BE2C (cell line): ENCODE results near the gene F2.

Experiments
- DNase-seq: peaks from one replicate; pipeline ENCODE4 v3.0.0-alpha.2; 2020
- H3K27me3 ChIP-seq: fragments of 250-450 bp; sonication (Bioruptor Pico); 2 replicates; pipeline ENCODE4 v1.5.1; 2020; ENCODE audit warnings: mild to moderate bottlenecking
- H3K36me3 ChIP-seq: fragments of 250-450 bp; sonication (Bioruptor Pico); 2 replicates; pipeline ENCODE4 v1.5.1; 2020; ENCODE audit warnings: mild to moderate bottlenecking
- H3K4me1 ChIP-seq: fragments of 250-450 bp; sonication (Bioruptor Pico); 2 replicates; pipeline ENCODE4 v1.5.1; 2020
- H3K4me3 ChIP-seq: 2 replicates; pipeline ENCODE4 v1.5.1; 2011; ENCODE audit warnings: low read depth, low read length
- H3K9me3 ChIP-seq: fragments of 250-450 bp; sonication (Bioruptor Pico); 2 replicates; pipeline ENCODE4 v1.5.1; 2020
- CTCF ChIP-seq: IDR thresholded peaks from 2 replicates; pipeline ENCODE4 v1.5.1; 2012; ENCODE audit warnings: mild to moderate bottlenecking, low read depth, low read length

F2 gene

GRCh38 chr11:46747150-46747549, 28.1 kb downstream of the F2 start:
- no peaks in the 10 kb centered on the region for H3K4me1 ChIP-seq
- DNase-seq = no peak
- TF ChIP-seq CTCF = no peak
- peaks cover 56% of the 10 kb centered on the region for H3K36me3 ChIP-seq
- no peak overlapping the region for H3K4me3 ChIP-seq
- H3K9me3 ChIP-seq = no peaks in the 10 kb centered on the region
- H3K27me3 ChIP-seq = no peaks in the 10 kb centered on the region

- TF ChIP-seq CTCF = no peak
- Histone ChIP-seq H3K4me3 (no peak overlapping the region), H3K36me3 (peaks cover 59% of the 10 kb centered on the region), H3K4me1 (no peaks in the 10 kb centered on the region), H3K9me3 (no peaks in the 10 kb centered on the region), H3K27me3 (no peaks in the 10 kb centered on the region)
- DNase-seq = no peak
Observed at GRCh38 chr11:46755962-46756361, 36.9 kb downstream of the F2 start.

GRCh38 chr11:46759196-46759595, 40.2 kb downstream of the F2 start:
- DNase-seq = no peak
- H3K36me3 ChIP-seq = peaks cover 57% of the 10 kb centered on the region
- H3K9me3 ChIP-seq = no peaks in the 10 kb centered on the region
- H3K4me3 ChIP-seq = no peak overlapping the region
- no peaks in the 10 kb centered on the region for H3K27me3 ChIP-seq
- TF ChIP-seq CTCF = no peak
- H3K4me1 ChIP-seq = no peaks in the 10 kb centered on the region

- DNase-seq = no peak
- peaks cover 47% of the 10 kb centered on the region for H3K36me3 ChIP-seq
Observed at GRCh38 chr11:46760429-46761128, 41.6 kb downstream of the F2 start.

GRCh38 chr11:46761807-46762206, 42.8 kb downstream of the F2 start:
- H3K27me3 ChIP-seq = no peaks in the 10 kb centered on the region
- H3K9me3 ChIP-seq = no peaks in the 10 kb centered on the region
- no peak for TF ChIP-seq CTCF
- no peak for DNase-seq
- H3K4me3 ChIP-seq = no peak overlapping the region
- peaks cover 37% of the 10 kb centered on the region for H3K36me3 ChIP-seq
- no peaks in the 10 kb centered on the region for H3K4me1 ChIP-seq

More at GRCh38 chr11:46760429-46761128, 41.6 kb downstream of the F2 start:
- TF ChIP-seq CTCF = no peak
- Histone ChIP-seq H3K9me3 (no peaks in the 10 kb centered on the region), H3K27me3 (no peaks in the 10 kb centered on the region), H3K4me3 (no peak overlapping the region), H3K4me1 (no peaks in the 10 kb centered on the region)

GRCh38 chr11:46762248-46762647, 43.2 kb downstream of the F2 start:
- Histone ChIP-seq H3K4me3 (no peak overlapping the region), H3K27me3 (no peaks in the 10 kb centered on the region), H3K36me3 (peaks cover 37% of the 10 kb centered on the region), H3K9me3 (no peaks in the 10 kb centered on the region), H3K4me1 (no peaks in the 10 kb centered on the region)
- no peak for DNase-seq
- no peak for TF ChIP-seq CTCF
